Hepatocyte (in vitro differentiated cells): ENCODE results near the gene MBP.

Source experiments
- CTCF ChIP-seq: fragments of 200-600 bp; sonication (generic); IDR thresholded peaks from 2 replicates; pipeline ENCODE4 v1.5.1; 2016; ENCODE audit warnings: antibody characterized with exemption, mild to moderate bottlenecking; ENCODE audit not compliant: poor library complexity
- EZH2 ChIP-seq: fragments of 200-600 bp; sonication (generic); IDR thresholded peaks from 2 replicates; pipeline ENCODE4 v1.6.1; 2016; ENCODE audit warnings: antibody characterized with exemption, mild to moderate bottlenecking, borderline replicate concordance
- EZH2phosphoT487 ChIP-seq: fragments of 200-600 bp; sonication (generic); IDR thresholded peaks from one replicate; pipeline ENCODE4 v1.6.1; 2018; ENCODE audit warnings: antibody characterized with exemption, mild to moderate bottlenecking, low read depth, moderate library complexity; ENCODE audit not compliant: unreplicated experiment, severe bottlenecking

GRCh38 chr18:77103991-77104531, 28.5 kb downstream of the MBP start:
- TF ChIP-seq EZH2, result no peak
- TF ChIP-seq CTCF, result no peak
- TF ChIP-seq EZH2phosphoT487, result no peak
